Mesenchymal stem cell (in vitro differentiated cells and primary cell): ENCODE data around the gene RAB4B.

Source experiments
- DNase-seq: peaks from one replicate; pipeline ENCODE4 v3.0.0-alpha.2; 2013
- H2AFZ ChIP-seq: one replicate; pipeline ENCODE4 v1.6.1; 2013; ENCODE audit warnings: low read depth, mild to moderate bottlenecking, control low read depth, inconsistent platforms, low read length, moderate library complexity
- H2AK5ac ChIP-seq: 2 replicates; pipeline ENCODE4 v1.6.1; 2013; ENCODE audit warnings: low read length, moderate library complexity, mild to moderate bottlenecking, inconsistent platforms; ENCODE audit not compliant: severe bottlenecking
- H2BK120ac ChIP-seq: one replicate; pipeline ENCODE4 v1.6.1; 2013; ENCODE audit warnings: low read depth, mild to moderate bottlenecking, inconsistent platforms, low read length, moderate library complexity
- H2BK12ac ChIP-seq, 2 experiments: one replicate each; pipeline ENCODE4 v1.6.1; 2013; ENCODE audit warnings: inconsistent platforms in 2 of 2, low read length in 2 of 2, mild to moderate bottlenecking in 2 of 2, moderate library complexity in 2 of 2, control low read depth in 1 of 2
- H2BK15ac ChIP-seq: one replicate; pipeline ENCODE4 v1.6.1; 2013; ENCODE audit warnings: mild to moderate bottlenecking, low read depth, inconsistent platforms; ENCODE audit not compliant: poor library complexity, severe bottlenecking
- H2BK5ac ChIP-seq: 2 replicates; pipeline ENCODE4 v1.6.1; 2013; ENCODE audit warnings: low read depth, mild to moderate bottlenecking, low read length, control low read depth, inconsistent platforms; ENCODE audit not compliant: poor library complexity, severe bottlenecking
- H3K14ac ChIP-seq, 2 experiments: one replicate each; pipeline ENCODE4 v1.6.1; 2013; ENCODE audit warnings: inconsistent platforms in 2 of 2, low read length in 2 of 2, control low read depth in 1 of 2, mild to moderate bottlenecking in 1 of 2, moderate library complexity in 1 of 2
- H3K18ac ChIP-seq, 2 experiments: one replicate each; pipeline ENCODE4 v1.6.1; 2013; ENCODE audit warnings: inconsistent platforms in 2 of 2, low read length in 2 of 2, control low read depth in 1 of 2, low read depth in 1 of 2, mild to moderate bottlenecking in 1 of 2
- H3K23ac ChIP-seq, 2 experiments: one replicate each; pipeline ENCODE4 v1.6.1; 2013; ENCODE audit warnings: inconsistent platforms in 2 of 2, low read length in 2 of 2, mild to moderate bottlenecking in 2 of 2, moderate library complexity in 2 of 2, control low read depth in 1 of 2
- H3K27ac ChIP-seq: 2 replicates; pipeline ENCODE4 v1.5.1; 2013; ENCODE audit warnings: mild to moderate bottlenecking, moderate library complexity, low read length, control low read depth, inconsistent platforms; ENCODE audit not compliant: poor library complexity, severe bottlenecking
- H3K27me3 ChIP-seq, 2 experiments: 2 replicates each; pipeline versions ENCODE4 v1.6.1 to v1.7.0; 2013; ENCODE audit warnings: low read length in 2 of 2, mild to moderate bottlenecking in 2 of 2, moderate library complexity in 2 of 2, control low read depth in 1 of 2, inconsistent platforms in 1 of 2; ENCODE audit not compliant: control insufficient read depth in 1 of 2, insufficient read depth in 1 of 2
- H3K36me3 ChIP-seq, 2 experiments: 2 replicates each; pipeline versions ENCODE4 v1.6.1 to v1.7.0; 2013; ENCODE audit warnings: low read length in 2 of 2, control low read depth in 1 of 2, inconsistent platforms in 1 of 2, low read depth in 1 of 2, mild to moderate bottlenecking in 1 of 2; ENCODE audit not compliant: insufficient read depth in 2 of 2, control insufficient read depth in 1 of 2
- H3K4ac ChIP-seq, 2 experiments: one replicate each; pipeline ENCODE4 v1.6.1; 2013; ENCODE audit warnings: inconsistent platforms in 2 of 2, low read length in 2 of 2, mild to moderate bottlenecking in 2 of 2, moderate library complexity in 2 of 2, control low read depth in 1 of 2, low read depth in 1 of 2
- H3K4me1 ChIP-seq: 2 replicates; pipeline ENCODE4 v1.6.1; 2013; ENCODE audit warnings: low read depth, low read length, control low read depth; ENCODE audit not compliant: control insufficient read depth, insufficient read depth
- H3K4me2 ChIP-seq: 2 replicates; pipeline ENCODE4 v1.6.1; 2013; ENCODE audit warnings: low read length, mild to moderate bottlenecking, inconsistent platforms; ENCODE audit not compliant: poor library complexity, severe bottlenecking
- H3K4me3 ChIP-seq, 2 experiments: 2 replicates each; pipeline versions ENCODE4 v1.5.1 to v1.7.0; 2013; ENCODE audit warnings: low read length in 2 of 2, mild to moderate bottlenecking in 2 of 2, control low read depth in 1 of 2, low read depth in 1 of 2; ENCODE audit not compliant: insufficient read depth in 1 of 2
- H3K79me1 ChIP-seq: replicated peaks from 2 replicates; pipeline ENCODE4 v1.6.1; 2013; ENCODE audit warnings: mild to moderate bottlenecking, control low read depth, low read length, inconsistent platforms; ENCODE audit not compliant: poor library complexity, severe bottlenecking
- H3K9ac ChIP-seq: 2 replicates; pipeline ENCODE4 v1.7.0; 2013; ENCODE audit warnings: mild to moderate bottlenecking, low read length, moderate library complexity
- H3K9me3 ChIP-seq: 2 replicates; pipeline ENCODE4 v1.7.0; 2013; ENCODE audit warnings: mild to moderate bottlenecking, low read length; ENCODE audit not compliant: control insufficient read depth
- H4K8ac ChIP-seq: one replicate; pipeline ENCODE4 v1.6.1; 2013; ENCODE audit warnings: inconsistent platforms, mild to moderate bottlenecking, low read length, moderate library complexity
- H4K91ac ChIP-seq: one replicate; pipeline ENCODE4 v1.6.1; 2013; ENCODE audit warnings: mild to moderate bottlenecking, low read length, inconsistent platforms
- WGBS: methylation state at CpG from one replicate; pipeline ENCODE4 v1.1.7; 2013; ENCODE audit warnings: mixed read lengths; 5-methylcytosine and 5-hydroxymethylcytosine counted together

Gene RAB4B

GRCh38 chr19:40752257-40752781 lies 25.7 kb upstream of the RAB4B start:
- peak overlapping the region in 1 of 2 experiments; percentile 67 for H3K4ac ChIP-seq
- no peak overlapping the region for H3K14ac ChIP-seq
- H3K9ac ChIP-seq: peak overlapping the region; percentile 96
- DNase-seq: no peak
- H3K27me3 ChIP-seq: no peaks in the 10 kb centered on the region
- WGBS: 88% methylated on average over 8 of the region's 12 CpGs
- no peak overlapping the region for H3K18ac ChIP-seq
- no peak overlapping the region for H4K8ac ChIP-seq
- H4K91ac ChIP-seq: no peak overlapping the region
- peak overlapping the region; percentile 44 for H3K4me2 ChIP-seq
- H2AK5ac ChIP-seq: peak overlapping the region; percentile 35
- H3K23ac ChIP-seq: no peak overlapping the region
- no peak overlapping the region for H2AFZ ChIP-seq
- no peak overlapping the region for H3K27ac ChIP-seq
- no peaks in the 10 kb centered on the region for H3K9me3 ChIP-seq
- H2BK5ac ChIP-seq: no peak overlapping the region
- no peak overlapping the region for H2BK15ac ChIP-seq
- H3K4me3 ChIP-seq: peak overlapping the region; percentile 45 to 94
- H2BK12ac ChIP-seq: no peak overlapping the region
- no peak overlapping the region for H2BK120ac ChIP-seq
- H3K79me1 ChIP-seq: peaks cover 27% of the 10 kb centered on the region
- peaks cover 43% of the 10 kb centered on the region for H3K4me1 ChIP-seq
- H3K36me3 ChIP-seq: peaks cover 26 to 28% of the 10 kb centered on the region in 2 experiments

GRCh38 chr19:40754611-40755247 lies 23.3 kb upstream of the RAB4B start:
- Histone ChIP-seq H3K18ac (peak overlapping the region in 1 of 2 experiments; percentile 50), H2BK15ac (no peak overlapping the region), H3K79me1 (peaks cover 17% of the 10 kb centered on the region), H3K4me2 (peak overlapping the region; percentile 23), H2BK12ac (no peak overlapping the region), H4K8ac (no peak overlapping the region), H3K36me3 (peaks cover 41 to 44% of the 10 kb centered on the region in 2 experiments), H3K9me3 (no peaks in the 10 kb centered on the region), H3K4me1 (peaks cover 31% of the 10 kb centered on the region), H2BK120ac (no peak overlapping the region), H3K4me3 (peak overlapping the region in 1 of 2 experiments; percentile 43), H3K4ac (no peak overlapping the region), H2BK5ac (no peak overlapping the region), H3K23ac (no peak overlapping the region), H3K27ac (no peak overlapping the region), H4K91ac (peak overlapping the region; percentile 62), H3K14ac (no peak overlapping the region), H2AK5ac (peak overlapping the region; percentile 33), H2AFZ (no peak overlapping the region), H3K27me3 (no peaks in the 10 kb centered on the region), H3K9ac (peak overlapping the region; percentile 52)
- peak; percentile 40 for DNase-seq
- 90% methylated on average over 5 of the region's 9 CpGs for WGBS

GRCh38 chr19:40755248-40755624 lies 22.8 kb upstream of the RAB4B start:
- no peak overlapping the region for H4K8ac ChIP-seq
- WGBS: 95% methylated on average over 3 of the region's 3 CpGs
- peaks cover 45 to 49% of the 10 kb centered on the region in 2 experiments for H3K36me3 ChIP-seq
- no peak overlapping the region for H3K23ac ChIP-seq
- H3K18ac ChIP-seq: no peak overlapping the region
- H3K14ac ChIP-seq: no peak overlapping the region
- H3K4ac ChIP-seq: no peak overlapping the region
- H3K4me1 ChIP-seq: peaks cover 27% of the 10 kb centered on the region
- no peak overlapping the region for H4K91ac ChIP-seq
- H2BK120ac ChIP-seq: no peak overlapping the region
- H2BK5ac ChIP-seq: no peak overlapping the region
- H3K9me3 ChIP-seq: no peaks in the 10 kb centered on the region
- no peak overlapping the region for H3K4me3 ChIP-seq
- H3K9ac ChIP-seq: no peak overlapping the region
- H3K79me1 ChIP-seq: peaks cover 12% of the 10 kb centered on the region
- DNase-seq: no peak
- H3K27me3 ChIP-seq: no peaks in the 10 kb centered on the region
- no peak overlapping the region for H2BK15ac ChIP-seq
- H2AK5ac ChIP-seq: no peak overlapping the region
- H3K27ac ChIP-seq: no peak overlapping the region
- H3K4me2 ChIP-seq: no peak overlapping the region
- no peak overlapping the region for H2BK12ac ChIP-seq
- no peak overlapping the region for H2AFZ ChIP-seq

GRCh38 chr19:40755791-40756190 lies 22.3 kb upstream of the RAB4B start:
- no peak overlapping the region for H4K8ac ChIP-seq
- H4K91ac ChIP-seq: no peak overlapping the region
- no peak overlapping the region for H3K4me3 ChIP-seq
- no peaks in the 10 kb centered on the region for H3K27me3 ChIP-seq
- no peak overlapping the region for H3K9ac ChIP-seq
- no peak overlapping the region for H3K4me2 ChIP-seq
- no peak overlapping the region for H2BK120ac ChIP-seq
- H2AFZ ChIP-seq: no peak overlapping the region
- H3K36me3 ChIP-seq: peaks cover 50 to 55% of the 10 kb centered on the region in 2 experiments
- no peak overlapping the region for H3K14ac ChIP-seq
- WGBS: 100% methylated on average over 8 of the region's 8 CpGs
- H2BK15ac ChIP-seq: no peak overlapping the region
- H3K4me1 ChIP-seq: peaks cover 27% of the 10 kb centered on the region
- peak overlapping the region in 1 of 2 experiments; percentile 49 for H2BK12ac ChIP-seq
- DNase-seq: no peak
- H3K79me1 ChIP-seq: peaks cover 14% of the 10 kb centered on the region
- no peaks in the 10 kb centered on the region for H3K9me3 ChIP-seq
- no peak overlapping the region for H2BK5ac ChIP-seq
- no peak overlapping the region for H3K4ac ChIP-seq
- H2AK5ac ChIP-seq: no peak overlapping the region
- H3K23ac ChIP-seq: no peak overlapping the region
- no peak overlapping the region for H3K27ac ChIP-seq
- no peak overlapping the region for H3K18ac ChIP-seq
